ENCODE data around the gene PINK1.

DNA sequence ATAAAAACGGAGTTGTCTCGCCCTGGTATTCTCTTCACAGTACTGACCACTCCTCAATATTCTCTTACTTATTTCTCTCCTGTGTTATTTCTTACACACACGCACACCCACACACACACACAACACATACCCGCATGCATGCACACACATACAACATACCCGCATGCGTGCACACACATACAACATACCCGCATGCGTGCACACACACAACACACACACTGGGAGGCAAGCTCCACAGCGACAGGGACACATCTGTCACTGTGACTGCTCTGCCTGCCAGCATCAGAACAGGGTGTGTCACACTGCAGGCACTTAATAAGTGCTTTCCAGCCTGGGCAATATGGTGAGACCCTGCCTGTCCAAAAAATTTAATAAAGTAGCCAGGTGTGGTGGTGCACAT is 48.7 kb downstream of the PINK1 start:
- TF ChIP-seq POLR2AphosphoS5 (IDR thresholded peaks at IDR 0.05; ENCODE audit: low read depth, low read length): no peak
- TF ChIP-seq POLR2A (IDR thresholded peaks at IDR 0.05; ENCODE audit: low read depth, low read length): no peak
- no peak for TF ChIP-seq TAF1 (IDR thresholded peaks at IDR 0.05; ENCODE audit: borderline replicate concordance, low read depth, low read length)
